Memory B cell (primary cell): ENCODE results near the gene HOXA3.
A peak's percentile ranks its signal among the peaks of the same experiment; 100 is the strongest.

ENCODE experiments used
- ATAC-seq: fragments of 150-1000 bp; cut with Tn5 transposase; 2 replicates; pipeline ENCODE4 v1.10.0; 2021; ENCODE audit warnings: low read depth, mild to moderate bottlenecking, moderate library complexity
- DNase-seq, 2 donors: peaks; one replicate each; pipeline ENCODE4 v3.0.0; 2022; ENCODE audit warnings: low spot score in 2 of 2
- H3K27ac Mint-ChIP-seq: one replicate; pipeline ENCODE4 v1.8.0; 2022; ENCODE audit warnings: mild to moderate bottlenecking, moderate library complexity, mixed read lengths
- H3K27me3 Mint-ChIP-seq: one replicate; pipeline ENCODE4 v1.8.0; 2022; ENCODE audit warnings: mixed read lengths
- H3K36me3 Mint-ChIP-seq: one replicate; pipeline ENCODE4 v1.8.0; 2022; ENCODE audit warnings: mild to moderate bottlenecking, mixed read lengths
- H3K4me1 Mint-ChIP-seq: one replicate; pipeline ENCODE4 v1.8.0; 2022; ENCODE audit warnings: mixed read lengths
- H3K4me3 Mint-ChIP-seq: one replicate; pipeline ENCODE4 v1.8.0; 2022; ENCODE audit warnings: mild to moderate bottlenecking, moderate library complexity, mixed read lengths
- H3K9me3 Mint-ChIP-seq: one replicate; pipeline ENCODE4 v1.8.0; 2022; ENCODE audit warnings: mixed read lengths

Gene HOXA3

DNA sequence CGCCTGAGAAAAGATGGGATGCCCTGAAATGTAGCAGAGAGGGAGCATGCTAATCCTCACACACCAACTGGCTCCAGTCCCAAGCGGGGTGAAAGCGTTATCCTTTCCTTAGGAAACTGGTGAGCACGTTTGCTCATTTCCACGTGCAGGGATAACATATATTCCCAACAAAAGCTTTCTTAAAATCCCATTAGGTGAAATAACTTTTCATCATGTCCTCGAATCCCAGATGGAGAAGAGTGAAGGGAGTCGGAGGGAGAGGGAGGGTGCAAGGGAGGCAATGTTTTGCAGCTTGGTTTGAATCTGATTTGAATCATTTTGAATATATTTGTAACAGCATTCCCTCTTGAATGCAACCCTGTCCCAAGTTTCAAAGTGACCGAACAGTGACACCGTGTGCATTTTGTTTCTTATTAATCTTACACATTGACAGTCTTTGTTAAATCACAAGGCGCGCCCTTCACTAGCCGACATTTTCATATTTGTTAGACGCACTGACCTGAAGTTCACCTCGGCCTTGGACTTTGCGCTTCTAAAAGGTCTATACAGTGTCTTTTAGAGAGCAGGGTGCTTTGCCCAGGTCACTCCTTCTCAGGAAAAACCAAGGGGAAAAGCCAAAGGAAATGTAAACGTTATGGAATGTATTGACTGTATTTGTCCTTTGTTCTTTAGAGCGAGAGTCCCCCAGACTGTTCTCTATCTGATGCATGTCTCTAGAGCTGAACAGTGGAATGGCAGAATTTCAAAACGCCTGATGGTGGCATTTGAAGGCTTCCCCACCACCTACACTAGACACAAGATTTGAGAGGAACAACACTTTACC, 18.8 kb downstream of the HOXA3 start:
- Mint-ChIP-seq H3K36me3 (peaks cover 2% of the 10 kb centered on the region), H3K27ac (no peak overlapping the region), H3K4me1 (no peaks in the 10 kb centered on the region), H3K27me3 (peaks cover 16% of the 10 kb centered on the region), H3K9me3 (peaks cover 2% of the 10 kb centered on the region), H3K4me3 (no peak overlapping the region)
- ATAC-seq (no peak), DNase-seq (no peak)

GRCh38 chr7:27132978-27133377, 19.4 kb downstream of the HOXA3 start:
- H3K27me3 Mint-ChIP-seq = peaks cover 17% of the 10 kb centered on the region
- no peak overlapping the region for H3K4me3 Mint-ChIP-seq
- ATAC-seq (no peak), DNase-seq (no peak)
- no peak overlapping the region for H3K27ac Mint-ChIP-seq
- H3K9me3 Mint-ChIP-seq = peaks cover 2% of the 10 kb centered on the region
- peaks cover 2% of the 10 kb centered on the region for H3K36me3 Mint-ChIP-seq
- H3K4me1 Mint-ChIP-seq = no peaks in the 10 kb centered on the region

DNA sequence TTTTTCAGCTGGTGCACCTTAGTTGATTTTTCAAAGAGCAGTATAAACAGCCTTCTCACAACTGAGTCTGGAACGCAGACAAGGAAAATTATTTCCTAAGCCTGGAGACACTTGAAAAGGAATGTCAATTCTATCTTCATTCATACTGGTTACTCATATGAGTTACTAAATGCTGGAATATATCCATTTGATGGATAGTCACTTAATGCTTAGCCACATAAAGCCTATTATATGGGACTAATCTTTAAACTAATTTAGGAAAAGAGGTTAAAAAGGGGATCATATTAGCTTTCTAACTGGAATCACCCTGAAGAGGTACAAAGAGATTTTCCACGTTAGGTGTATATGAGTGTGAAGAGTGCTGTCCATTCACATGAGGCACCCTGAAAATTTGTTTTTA, 20.2 kb downstream of the HOXA3 start:
- Mint-ChIP-seq H3K9me3 (peaks cover 2% of the 10 kb centered on the region), H3K27ac (no peak overlapping the region), H3K27me3 (peaks cover 17% of the 10 kb centered on the region), H3K36me3 (peaks cover 2% of the 10 kb centered on the region), H3K4me3 (no peak overlapping the region), H3K4me1 (no peaks in the 10 kb centered on the region)
- DNase-seq (no peak), ATAC-seq (no peak)

- H3K27ac Mint-ChIP-seq = no peak overlapping the region
- ATAC-seq (no peak), DNase-seq (no peak)
- no peaks in the 10 kb centered on the region for H3K4me1 Mint-ChIP-seq
- peaks cover 17% of the 10 kb centered on the region for H3K27me3 Mint-ChIP-seq
- H3K36me3 Mint-ChIP-seq = peaks cover 2% of the 10 kb centered on the region
- H3K4me3 Mint-ChIP-seq = peak overlapping the region; percentile 51
- H3K9me3 Mint-ChIP-seq = peaks cover 2% of the 10 kb centered on the region
These were observed 21.0 kb downstream of the HOXA3 start for GRCh38 chr7:27131390-27131819.

GRCh38 chr7:27130540-27131389, 21.6 kb downstream of the HOXA3 start, which contains the start of gene HOXA4:
TSS of gene HOXA4 (minus strand) at chr7:27130757. CDS start at chr7:27130733, 24 bp downstream.
- DNase-seq = peak; percentile 40 to 61
- Mint-ChIP-seq H3K36me3 (peaks cover 2% of the 10 kb centered on the region), H3K27me3 (peaks cover 18% of the 10 kb centered on the region), H3K9me3 (peaks cover 2% of the 10 kb centered on the region), H3K4me3 (peak within 1 kb of the TSS; percentile 51), H3K4me1 (no peaks in the 10 kb centered on the region), H3K27ac (no peak within 1 kb of the TSS)
- ATAC-seq = peak; percentile 90

GRCh38 chr7:27129729-27130539, 22.4 kb downstream of the HOXA3 start:
- ATAC-seq (peak; percentile 33), DNase-seq (peak in 1 of 2 donors; percentile 18)
- peaks cover 2% of the 10 kb centered on the region for H3K9me3 Mint-ChIP-seq
- peaks cover 2% of the 10 kb centered on the region for H3K36me3 Mint-ChIP-seq
- no peak overlapping the region for H3K4me3 Mint-ChIP-seq
- H3K4me1 Mint-ChIP-seq = no peaks in the 10 kb centered on the region
- H3K27me3 Mint-ChIP-seq = peaks cover 20% of the 10 kb centered on the region
- H3K27ac Mint-ChIP-seq = no peak overlapping the region

- DNase-seq (no peak), ATAC-seq (no peak)
- H3K4me1 Mint-ChIP-seq = no peaks in the 10 kb centered on the region
- H3K9me3 Mint-ChIP-seq = peaks cover 2% of the 10 kb centered on the region
- H3K27me3 Mint-ChIP-seq = peaks cover 16% of the 10 kb centered on the region
- H3K27ac Mint-ChIP-seq = no peak overlapping the region
- H3K4me3 Mint-ChIP-seq = peak overlapping the region; percentile 25
- peaks cover 2% of the 10 kb centered on the region for H3K36me3 Mint-ChIP-seq
These were observed 23.3 kb downstream of the HOXA3 start for GRCh38 chr7:27128776-27129728.

DNA sequence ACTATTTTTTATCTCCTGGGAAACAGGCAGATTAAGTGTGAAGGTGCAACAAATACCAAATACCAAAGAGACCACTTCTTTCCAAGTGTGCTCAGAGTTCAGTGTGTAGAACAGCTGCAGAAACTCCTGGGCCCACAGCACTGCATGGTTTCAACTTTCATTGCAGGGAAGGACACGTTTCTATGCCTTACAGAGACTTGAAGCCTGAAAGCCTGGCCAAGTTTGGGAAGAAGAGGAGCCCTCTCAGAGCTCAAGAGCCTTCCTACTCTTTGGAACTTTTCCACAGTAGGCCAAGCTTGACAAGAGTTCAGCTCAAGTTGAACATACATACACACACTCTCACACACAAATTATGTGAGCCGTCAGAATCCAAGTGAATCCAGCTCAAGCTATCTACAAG, 24.3 kb downstream of the HOXA3 start:
- Mint-ChIP-seq H3K4me1 (no peaks in the 10 kb centered on the region), H3K27me3 (peaks cover 15% of the 10 kb centered on the region), H3K4me3 (no peak overlapping the region), H3K9me3 (peaks cover 2% of the 10 kb centered on the region), H3K36me3 (peaks cover 2% of the 10 kb centered on the region), H3K27ac (no peak overlapping the region)
- ATAC-seq (no peak), DNase-seq (no peak)

- H3K27me3 Mint-ChIP-seq = peaks cover 15% of the 10 kb centered on the region
- no peak overlapping the region for H3K4me3 Mint-ChIP-seq
- no peak overlapping the region for H3K27ac Mint-ChIP-seq
- peaks cover 2% of the 10 kb centered on the region for H3K9me3 Mint-ChIP-seq
- H3K4me1 Mint-ChIP-seq = no peaks in the 10 kb centered on the region
- DNase-seq (no peak), ATAC-seq (no peak)
- H3K36me3 Mint-ChIP-seq = peaks cover 2% of the 10 kb centered on the region
These were observed 25.6 kb downstream of the HOXA3 start for GRCh38 chr7:27126596-27127327.

DNA sequence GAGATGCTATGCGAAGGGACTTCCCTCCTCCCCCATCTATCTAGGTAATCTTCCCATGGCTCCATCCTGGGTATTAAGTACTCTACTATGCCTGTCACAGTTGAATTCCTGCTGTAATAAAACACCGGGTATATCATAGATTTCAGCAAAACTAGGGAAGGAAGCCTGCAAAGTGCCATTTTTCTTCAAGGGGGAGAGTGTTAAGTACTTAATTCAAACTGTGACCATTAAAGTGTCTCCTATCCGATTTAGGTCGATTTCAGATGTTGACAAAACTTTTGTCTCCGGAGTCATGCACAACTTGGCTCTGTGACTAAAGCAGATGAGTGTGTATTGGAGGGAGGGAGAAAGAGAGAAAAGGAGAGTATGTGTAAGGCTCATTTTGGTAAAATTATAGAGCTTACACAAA, 26.4 kb downstream of the HOXA3 start:
- ATAC-seq = no peak
- Mint-ChIP-seq H3K27me3 (peaks cover 15% of the 10 kb centered on the region), H3K9me3 (peaks cover 2% of the 10 kb centered on the region), H3K36me3 (peaks cover 2% of the 10 kb centered on the region), H3K27ac (no peak overlapping the region), H3K4me3 (no peak overlapping the region), H3K4me1 (no peaks in the 10 kb centered on the region)
- no peak for DNase-seq

DNA sequence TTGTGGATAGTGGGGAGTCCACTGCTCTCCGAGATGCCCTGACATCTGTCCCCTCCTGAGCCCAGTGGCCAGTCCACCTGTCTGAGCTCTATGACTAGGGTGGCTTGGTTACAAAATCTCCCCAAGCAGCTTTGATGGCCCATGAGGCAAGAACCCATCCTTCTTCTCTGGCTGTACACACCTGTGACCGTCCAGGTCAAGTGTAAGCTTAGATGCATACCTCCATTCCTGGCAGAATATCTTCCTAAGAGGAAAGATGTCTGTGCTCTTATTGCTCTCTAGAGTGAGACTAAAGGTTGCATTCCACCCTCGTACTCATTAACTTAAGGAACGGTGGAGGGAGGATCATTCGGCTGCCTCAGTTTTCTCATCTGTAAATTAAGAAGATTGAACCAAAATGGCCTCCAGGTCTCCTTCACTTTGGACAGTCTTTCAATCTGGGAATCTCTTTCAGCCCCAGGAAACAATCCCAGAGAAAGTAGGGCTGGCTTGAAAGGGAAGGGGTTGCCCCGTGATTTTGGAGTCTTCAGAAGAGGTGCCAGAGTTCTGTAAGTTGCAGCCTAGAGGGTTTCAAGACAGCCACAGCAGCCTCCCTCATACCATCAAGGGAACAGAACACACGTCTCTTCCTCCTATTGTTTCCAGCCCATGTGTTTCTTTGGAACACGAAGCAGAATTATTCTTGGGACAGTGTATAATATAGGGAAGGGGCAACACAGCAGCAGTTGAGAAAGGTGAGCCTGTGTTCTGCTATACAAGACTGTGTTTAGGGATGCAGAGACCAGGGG, 27.3 kb downstream of the HOXA3 start:
- Mint-ChIP-seq H3K4me1 (no peaks in the 10 kb centered on the region), H3K36me3 (peaks cover 2% of the 10 kb centered on the region), H3K4me3 (no peak overlapping the region), H3K27ac (no peak overlapping the region), H3K27me3 (peaks cover 15% of the 10 kb centered on the region), H3K9me3 (peaks cover 2% of the 10 kb centered on the region)
- no peak for DNase-seq
- no peak for ATAC-seq
